GM12865 (cell line): ENCODE measurements around the gene VSIG2.

Experiments used
- DNase-seq: peaks from one replicate; pipeline ENCODE4 v3.0.0; 2010; ENCODE audit warnings: low read depth
- H3K4me3 ChIP-seq: 2 replicates; pipeline ENCODE4 v1.5.1; 2011; ENCODE audit warnings: mild to moderate bottlenecking, low read depth, low read length, control low read depth
- CTCF ChIP-seq: IDR thresholded peaks from 2 replicates; pipeline ENCODE4 v1.5.1; 2011; ENCODE audit warnings: low read length, control low read depth, low read depth, inconsistent platforms; ENCODE audit not compliant: insufficient read depth; ENCODE audit errors: missing control alignments

Gene VSIG2

GRCh38 chr11:124757320-124757719 is 5.3 kb upstream of the VSIG2 start:
- no peak overlapping the region for H3K4me3 ChIP-seq
- TF ChIP-seq CTCF: no peak

GRCh38 chr11:124756753-124757227 is 4.7 kb upstream of the VSIG2 start:
- H3K4me3 ChIP-seq: no peak overlapping the region
- TF ChIP-seq CTCF: no peak
- no peak for DNase-seq

More at GRCh38 chr11:124757320-124757719, 5.3 kb upstream of the VSIG2 start:
- DNase-seq: no peak

- TF ChIP-seq CTCF: no peak
Measured at GRCh38 chr11:124756033-124756752, 4.1 kb upstream of the VSIG2 start.

GRCh38 chr11:124754710-124755109 is 2.7 kb upstream of the VSIG2 start:
- H3K4me3 ChIP-seq: no peak overlapping the region
- DNase-seq: no peak
- TF ChIP-seq CTCF: no peak

More at GRCh38 chr11:124756033-124756752, 4.1 kb upstream of the VSIG2 start:
- DNase-seq: no peak
- no peak overlapping the region for H3K4me3 ChIP-seq

GRCh38 chr11:124754309-124754708 is 2.3 kb upstream of the VSIG2 start:
- TF ChIP-seq CTCF: no peak
- no peak overlapping the region for H3K4me3 ChIP-seq
- no peak for DNase-seq

- no peak overlapping the region for H3K4me3 ChIP-seq
- no peak for DNase-seq
Measured at GRCh38 chr11:124753624-124754023, 1.6 kb upstream of the VSIG2 start.

More at GRCh38 chr11:124753624-124754023, 1.6 kb upstream of the VSIG2 start:
- no peak for TF ChIP-seq CTCF
